ENCODE results near the gene CFAP69.

DNA sequence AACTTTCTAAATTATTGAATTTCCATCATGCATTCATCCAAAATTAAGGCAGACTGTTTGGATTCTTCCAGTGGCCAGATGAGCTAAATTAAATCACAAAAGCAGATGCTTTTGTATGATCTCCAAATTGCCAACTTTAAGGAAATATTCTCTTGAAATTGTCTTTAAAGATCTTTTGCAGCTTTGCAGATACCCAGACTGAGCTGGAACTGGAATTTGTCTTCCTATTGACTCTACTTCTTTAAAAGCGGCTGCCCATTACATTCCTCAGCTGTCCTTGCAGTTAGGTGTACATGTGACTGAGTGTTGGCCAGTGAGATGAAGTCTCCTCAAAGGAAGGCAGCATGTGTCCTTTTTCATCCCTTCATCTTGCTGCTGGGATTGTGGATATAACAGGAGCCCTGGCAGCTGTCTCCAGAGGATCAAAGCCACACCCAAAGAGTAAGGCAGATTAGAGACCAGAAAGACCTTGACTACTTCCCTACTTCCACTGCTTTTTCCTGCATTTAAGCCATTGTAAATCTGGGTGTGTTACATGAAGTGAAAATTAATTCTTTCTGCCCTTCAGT is 8.2 kb upstream of the CFAP69 start:
- TF ChIP-seq, protein P1, sequence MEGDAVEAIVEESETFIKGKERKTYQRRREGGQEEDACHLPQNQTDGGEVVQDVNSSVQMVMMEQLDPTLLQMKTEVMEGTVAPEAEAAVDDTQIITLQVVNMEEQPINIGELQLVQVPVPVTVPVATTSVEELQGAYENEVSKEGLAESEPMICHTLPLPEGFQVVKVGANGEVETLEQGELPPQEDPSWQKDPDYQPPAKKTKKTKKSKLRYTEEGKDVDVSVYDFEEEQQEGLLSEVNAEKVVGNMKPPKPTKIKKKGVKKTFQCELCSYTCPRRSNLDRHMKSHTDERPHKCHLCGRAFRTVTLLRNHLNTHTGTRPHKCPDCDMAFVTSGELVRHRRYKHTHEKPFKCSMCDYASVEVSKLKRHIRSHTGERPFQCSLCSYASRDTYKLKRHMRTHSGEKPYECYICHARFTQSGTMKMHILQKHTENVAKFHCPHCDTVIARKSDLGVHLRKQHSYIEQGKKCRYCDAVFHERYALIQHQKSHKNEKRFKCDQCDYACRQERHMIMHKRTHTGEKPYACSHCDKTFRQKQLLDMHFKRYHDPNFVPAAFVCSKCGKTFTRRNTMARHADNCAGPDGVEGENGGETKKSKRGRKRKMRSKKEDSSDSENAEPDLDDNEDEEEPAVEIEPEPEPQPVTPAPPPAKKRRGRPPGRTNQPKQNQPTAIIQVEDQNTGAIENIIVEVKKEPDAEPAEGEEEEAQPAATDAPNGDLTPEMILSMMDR (conservative IDR thresholded peaks at IDR 0.05; ENCODE audit: low read depth, low read length) = no peak
- no peak for TF ChIP-seq EZH2 (IDR thresholded peaks at IDR 0.05; ENCODE audit: borderline replicate concordance, low read depth, low read length, poor library complexity, severe bottlenecking)
